Gastrocnemius medialis (tissue), 4 donors: ENCODE measurements around the gene CSH2. TPM values are rescaled to one million over a fixed set of nuclear protein-coding genes. Genes with fewer than 3 reads are reported as not detected.
"Not testable (repeated sequence)": the region's sequence is repeated elsewhere in the genome, so short reads cannot be mapped to it uniquely, and the experiment has no call there.

ENCODE experiments used
- ATAC-seq, 2 donors: fragments of 150-250 bp; one replicate each; pipeline ENCODE4 v1.9.1; 2016
- DNase-seq, 2 donors: peaks; one replicate each; pipeline ENCODE4 v3.0.0-alpha.2; 2019
- H3K27ac ChIP-seq, 4 donors: fragments of 200-600 bp; sonication (generic); 1 replicate in 1 of 4; 2 replicates in 3 of 4; pipeline ENCODE4 v1.5.1; 2016 to 2018; ENCODE audit warnings: mild to moderate bottlenecking in 2 of 4, moderate library complexity in 1 of 4
- H3K27me3 ChIP-seq, 3 donors: fragments of 200-600 bp; sonication (generic) in 2 of 3; 1 replicate in 1 of 3; 2 replicates in 2 of 3; pipeline versions ENCODE4 v1.5.1 to v1.6.0; 2016 to 2019; ENCODE audit warnings: mild to moderate bottlenecking in 1 of 3, moderate library complexity in 1 of 3
- H3K36me3 ChIP-seq, 2 donors: fragments of 200-600 bp; sonication (generic) in 1 of 2; one replicate each; pipeline ENCODE4 v1.5.1; 2017 to 2018
- H3K4me1 ChIP-seq, 2 donors: fragments of 200-600 bp; sonication (generic) in 1 of 2; one replicate each; pipeline ENCODE4 v1.5.1; 2016 to 2017; ENCODE audit warnings: mild to moderate bottlenecking in 2 of 2
- H3K4me3 ChIP-seq, 4 donors: fragments of 200-600 bp; sonication (generic) in 3 of 4; 1 replicate in 1 of 4; 2 replicates in 3 of 4; pipeline ENCODE4 v1.5.1; 2016 to 2019; ENCODE audit warnings: mild to moderate bottlenecking in 2 of 4
- H3K9me3 ChIP-seq, 3 donors: fragments of 200-600 bp; sonication (generic) in 2 of 3; 1 replicate in 1 of 3; 2 replicates in 2 of 3; pipeline ENCODE4 v1.5.1; 2016 to 2019
- POLR2A ChIP-seq, 2 donors: fragments of 450-650 bp; IDR thresholded peaks; one replicate each; pipeline ENCODE4 v1.6.1; 2017; ENCODE audit warnings: antibody characterized with exemption in 2 of 2, mild to moderate bottlenecking in 2 of 2, moderate library complexity in 2 of 2
- in situ Hi-C, 4 donors: fragments of 200-750 bp; cut with MboI; loops; one replicate each; pipeline versions ENCODE4 v1.15.0 to v1.8.0; 2017; ENCODE audit warnings: low sequenced_read_pairs in 4 of 4
- intact Hi-C: fragments of 100-400 bp; cut with DNase I; formaldehyde crosslinking; loops from one replicate; pipeline ENCODE4 v1.15.1; 2023; ENCODE audit warnings: low total_unique reads
- total RNA-seq, 4 donors: library from RNA; depleted of rRNA; stranded (reverse); fragments of >200 nt; gene quantifications; one replicate each; pipeline versions ENCODE4 v1.1.0 to v1.2.3, GENCODE V29; 2016
- TF ChIP-seq, protein P1 (sequence below), 5 experiments: fragments of 450-650 bp in 3 of 5; fragments of 200-600 bp in 2 of 5; sonication (generic) in 2 of 5; IDR thresholded peaks in 4 of 5; conservative IDR thresholded peaks in 1 of 5; 1 replicate in 4 of 5; 2 replicates in 1 of 5; pipeline ENCODE4 v1.5.1; 2016 to 2019; ENCODE audit warnings: antibody characterized with exemption in 5 of 5, mild to moderate bottlenecking in 3 of 5, moderate library complexity in 3 of 5

Gene CSH2
- total RNA-seq, 4 donors from 2014 or later: not detected

GRCh38 chr17:63911657-63912100, 38.2 kb upstream of the CSH2 start:
- in situ Hi-C loops: loop anchor here (5.0 to 25.0 kb wide), 8 partner anchors 111 to 526 kb away; partner anchors contain the start of genes ERN1 (in 2 of the 4), ICAM2 (in 2 of the 4) and MILR1 (in 1 of the 4)
- H3K27me3 ChIP-seq: no peaks in the 10 kb centered on the region
- no peak overlapping the region for H3K4me3 ChIP-seq
- H3K9me3 ChIP-seq: no peaks in the 10 kb centered on the region
- ATAC-seq (peak; percentile 64 to 68), DNase-seq (no peak)
- TF ChIP-seq POLR2A (IDR thresholded peaks at IDR 0.05): no peak
- TF ChIP-seq, protein P1, sequence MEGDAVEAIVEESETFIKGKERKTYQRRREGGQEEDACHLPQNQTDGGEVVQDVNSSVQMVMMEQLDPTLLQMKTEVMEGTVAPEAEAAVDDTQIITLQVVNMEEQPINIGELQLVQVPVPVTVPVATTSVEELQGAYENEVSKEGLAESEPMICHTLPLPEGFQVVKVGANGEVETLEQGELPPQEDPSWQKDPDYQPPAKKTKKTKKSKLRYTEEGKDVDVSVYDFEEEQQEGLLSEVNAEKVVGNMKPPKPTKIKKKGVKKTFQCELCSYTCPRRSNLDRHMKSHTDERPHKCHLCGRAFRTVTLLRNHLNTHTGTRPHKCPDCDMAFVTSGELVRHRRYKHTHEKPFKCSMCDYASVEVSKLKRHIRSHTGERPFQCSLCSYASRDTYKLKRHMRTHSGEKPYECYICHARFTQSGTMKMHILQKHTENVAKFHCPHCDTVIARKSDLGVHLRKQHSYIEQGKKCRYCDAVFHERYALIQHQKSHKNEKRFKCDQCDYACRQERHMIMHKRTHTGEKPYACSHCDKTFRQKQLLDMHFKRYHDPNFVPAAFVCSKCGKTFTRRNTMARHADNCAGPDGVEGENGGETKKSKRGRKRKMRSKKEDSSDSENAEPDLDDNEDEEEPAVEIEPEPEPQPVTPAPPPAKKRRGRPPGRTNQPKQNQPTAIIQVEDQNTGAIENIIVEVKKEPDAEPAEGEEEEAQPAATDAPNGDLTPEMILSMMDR (IDR thresholded peaks at IDR 0.05 in 4 of 5, conservative IDR thresholded peaks at IDR 0.05 in 1 of 5): peak; percentile 41 to 94 (median 78)
- H3K36me3 ChIP-seq: no peaks in the 10 kb centered on the region
- no peaks in the 10 kb centered on the region for H3K4me1 ChIP-seq
- intact Hi-C loops: loop anchor here (2.0 to 10.0 kb wide), 2 partner anchors 113 to 363 kb away; no protein-coding TSS in a partner anchor
- no peak overlapping the region for H3K27ac ChIP-seq

- in situ Hi-C loops: loop anchor here (5.0 to 25.0 kb wide), 8 partner anchors 111 to 526 kb away; partner anchors contain the start of genes ERN1 (in 2 of the 4), ICAM2 (in 2 of the 4) and MILR1 (in 1 of the 4)
These were observed 37.7 kb upstream of the CSH2 start, which contains the start of gene CSHL1 for GRCh38 chr17:63911041-63911635. TSS of gene CSHL1 (minus strand) at chr17:63911258. CDS start at chr17:63911196, 62 bp downstream.

GRCh38 chr17:63910096-63910495, 36.6 kb upstream of the CSH2 start:
- ATAC-seq (no peak), DNase-seq (no peak)
- no peak overlapping the region for H3K4me3 ChIP-seq
- no peaks in the 10 kb centered on the region for H3K4me1 ChIP-seq
- TF ChIP-seq, protein P1 (IDR thresholded peaks at IDR 0.05 in 4 of 5, conservative IDR thresholded peaks at IDR 0.05 in 1 of 5): no peak
- TF ChIP-seq POLR2A (IDR thresholded peaks at IDR 0.05): no peak
- H3K9me3 ChIP-seq: no peaks in the 10 kb centered on the region
- in situ Hi-C loops: loop anchor here (5.0 to 25.0 kb wide), 8 partner anchors 112 to 527 kb away; partner anchors contain the start of genes ERN1 (in 2 of the 4), ICAM2 (in 2 of the 4) and MILR1 (in 1 of the 4)
- H3K27ac ChIP-seq: no peak overlapping the region
- no peaks in the 10 kb centered on the region for H3K27me3 ChIP-seq
- H3K36me3 ChIP-seq: no peaks in the 10 kb centered on the region
- intact Hi-C loops: loop anchor here (10.0 kb wide), 1 partner anchor 365 kb away; no protein-coding TSS in a partner anchor

More at GRCh38 chr17:63911041-63911635, 37.7 kb upstream of the CSH2 start, which contains the start of gene CSHL1:
- Histone ChIP-seq H3K27me3 (no peaks in the 10 kb centered on the region), H3K4me1 (no peaks in the 10 kb centered on the region), H3K9me3 (no peaks in the 10 kb centered on the region), H3K27ac (no peak within 1 kb of the TSS), H3K36me3 (no peaks in the 10 kb centered on the region), H3K4me3 (no peak within 1 kb of the TSS)
- ATAC-seq: no peak
- intact Hi-C loops: loop anchor here (10.0 kb wide), 1 partner anchor 364 kb away; no protein-coding TSS in a partner anchor
- no peak for DNase-seq
- no peak for TF ChIP-seq POLR2A (IDR thresholded peaks at IDR 0.05)
- TF ChIP-seq, protein P1 (IDR thresholded peaks at IDR 0.05 in 4 of 5, conservative IDR thresholded peaks at IDR 0.05 in 1 of 5): no peak

DNA sequence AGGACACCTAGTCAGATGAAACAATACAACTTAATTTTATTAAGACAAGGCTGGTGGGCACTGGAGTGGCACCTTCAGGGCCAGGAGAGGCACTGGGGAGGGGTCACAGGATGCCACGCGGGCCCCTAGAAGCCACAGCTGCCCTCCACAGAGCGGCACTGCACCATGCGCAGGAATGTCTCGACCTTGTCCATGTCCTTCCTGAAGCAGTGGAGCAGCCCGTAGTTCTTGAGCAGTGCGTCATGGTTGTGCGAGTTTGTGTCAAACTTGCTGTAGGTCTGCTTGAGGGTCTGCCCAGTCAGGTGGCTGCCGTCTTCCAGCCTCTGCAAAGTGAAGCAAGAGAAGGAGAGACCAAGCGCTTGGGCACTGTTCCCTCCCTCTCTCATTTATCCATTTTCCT, 36.1 kb upstream of the CSH2 start:
- ATAC-seq, H3K27me3 ChIP-seq, H3K4me1 ChIP-seq, intact Hi-C loops, H3K9me3 ChIP-seq, H3K36me3 ChIP-seq, H3K4me3 ChIP-seq, DNase-seq, H3K27ac ChIP-seq: not testable (repeated sequence)
- in situ Hi-C loops: loop anchor here (25.0 kb wide), 3 partner anchors 228 to 528 kb away; partner anchors contain the start of genes ERN1 (in 2 of the 4) and MILR1 (in 1 of the 4)

GRCh38 chr17:63907161-63907778, 33.8 kb upstream of the CSH2 start:
- H3K27ac ChIP-seq, intact Hi-C loops, H3K4me1 ChIP-seq, H3K36me3 ChIP-seq, H3K9me3 ChIP-seq, H3K4me3 ChIP-seq, H3K27me3 ChIP-seq, ATAC-seq, DNase-seq: not testable (repeated sequence)
- in situ Hi-C loops: loop anchor here (25.0 kb wide), 3 partner anchors 230 to 530 kb away; partner anchors contain the start of genes ERN1 (in 2 of the 4) and MILR1 (in 1 of the 4)

DNA sequence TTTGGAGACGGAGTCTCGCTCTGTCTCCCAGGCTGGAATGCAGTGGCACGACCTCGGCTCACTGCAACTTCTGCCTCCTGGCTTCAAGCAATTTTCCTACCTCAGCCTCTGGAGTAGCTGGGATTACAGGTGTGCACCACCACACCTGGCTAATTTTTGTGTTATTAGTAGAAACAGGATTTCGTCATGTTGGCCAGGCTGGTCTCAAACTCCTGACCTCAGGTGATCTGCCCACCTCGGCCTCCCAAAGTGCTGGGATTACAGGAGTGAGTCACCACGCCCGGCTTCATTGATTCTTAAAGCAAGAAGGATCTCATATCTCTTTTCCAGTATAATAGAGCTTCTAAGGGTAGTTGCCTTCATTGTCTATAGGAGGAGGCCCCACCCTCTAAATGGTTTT, 31.3 kb upstream of the CSH2 start:
- in situ Hi-C loops: loop anchor here (25.0 kb wide), 3 partner anchors 233 to 533 kb away; partner anchors contain the start of genes ERN1 (in 2 of the 4) and MILR1 (in 1 of the 4)
- intact Hi-C loops, ATAC-seq: not testable (repeated sequence)

More for the DNA sequence above, 31.3 kb upstream of the CSH2 start:
- H3K9me3 ChIP-seq, H3K4me1 ChIP-seq, H3K4me3 ChIP-seq, DNase-seq, H3K27ac ChIP-seq, H3K27me3 ChIP-seq, H3K36me3 ChIP-seq: not testable (repeated sequence)
